Sigmoid colon (tissue), 4 donors: ENCODE measurements around the gene CMKLR1.

Experiments used
- CTCF ChIP-seq, 4 experiments: fragments of 450-650 bp in 3 of 4; fragments of 200-600 bp in 1 of 4; IDR thresholded peaks; one replicate each; pipeline ENCODE4 v1.5.1; 2016 to 2019; ENCODE audit warnings: antibody characterized with exemption in 4 of 4, mild to moderate bottlenecking in 3 of 4, moderate library complexity in 2 of 4
- POLR2A ChIP-seq, 2 donors: fragments of 450-650 bp; IDR thresholded peaks; one replicate each; pipeline ENCODE4 v1.6.1; 2016; ENCODE audit warnings: antibody characterized with exemption in 2 of 2, mild to moderate bottlenecking in 2 of 2, moderate library complexity in 2 of 2
- POLR2AphosphoS5 ChIP-seq, 4 donors: sonication (generic); formaldehyde crosslinking; IDR thresholded peaks; one replicate each; pipeline ENCODE4 v1.6.1; 2017; ENCODE audit warnings: antibody characterized with exemption in 4 of 4

- no peak for TF ChIP-seq CTCF (IDR thresholded peaks at IDR 0.05)
- no peak for TF ChIP-seq POLR2A (IDR thresholded peaks at IDR 0.05)
- TF ChIP-seq POLR2AphosphoS5 (IDR thresholded peaks at IDR 0.05), result no peak
Observed at GRCh38 chr12:108325018-108325358, 14.1 kb downstream of the CMKLR1 start.
